HepG2 (cell line): ENCODE data around the gene MYL11. TPM values are rescaled to one million over a fixed set of nuclear protein-coding genes. Genes with fewer than 3 reads are reported as not detected.

ENCODE experiments used
- ATAC-seq: fragments of 200-7000 bp; cut with Tn5 transposase; 3 replicates; pipeline ENCODE4 v1.9.1; 2020; ENCODE audit warnings: mild to moderate bottlenecking, moderate library complexity
- BruUV-seq: library from RNA; stranded (reverse); fragments of 400-500 nt; replicated peaks from 2 replicates; lab custom pipeline; 2021; lab: Mats Ljungman, UMichigan
- CTCF ChIA-PET: fragments of 300-600 bp; formaldehyde crosslinking; extraction: SDS; loops from one replicate; lab custom pipeline; 2021; ENCODE audit warnings: low total read pairs, inconsistent platforms, low intra/inter-chr PET ratio; lab: Yijun Ruan, JAX
- POLR2A ChIA-PET: fragments of 350-600 bp; sonication (Branson Sonifier 250); formaldehyde crosslinking; loops from one replicate; lab custom pipeline; 2020; ENCODE audit warnings: antibody characterized with exemption, inconsistent platforms; lab: Yijun Ruan, JAX
- DNase-seq: peaks from one replicate; pipeline ENCODE4 v3.0.0-alpha.2; 2015; ENCODE audit warnings: low spot score
- FAIRE-seq: peaks from 3 replicates; lab custom pipeline; 2011; peaks lifted over from hg19 to GRCh38; lab: Jason Lieb, UNC
- H2AFZ ChIP-seq: one replicate; pipeline ENCODE4 v1.6.1; 2011; ENCODE audit warnings: low read length, inconsistent platforms
- H3K27ac ChIP-seq: fragments of 300-600 bp; 3 replicates; pipeline ENCODE4 v1.8.0; 2011; ENCODE audit warnings: mixed run types, mild to moderate bottlenecking, mixed read lengths, low read length, inconsistent platforms; ENCODE audit not compliant: insufficient read depth; ENCODE audit errors: extremely low read length
- H3K27me3 ChIP-seq, 2 experiments: fragments of 200-600 bp in 1 of 2; 2 replicates in 1 of 2; 3 replicates in 1 of 2; pipeline versions ENCODE4 v1.6.0 to v1.8.0; 2011; ENCODE audit warnings: low read length in 2 of 2, mild to moderate bottlenecking in 2 of 2, moderate library complexity in 2 of 2, inconsistent platforms in 1 of 2; ENCODE audit not compliant: insufficient read depth in 2 of 2, control insufficient read depth in 1 of 2
- H3K36me3 ChIP-seq, 2 experiments: fragments of 200-600 bp in 1 of 2; replicated peaks in 1 of 2; 2 replicates in 1 of 2; 3 replicates in 1 of 2; pipeline versions ENCODE4 v1.5.1 to v1.8.0; 2011; ENCODE audit warnings: low read length in 2 of 2, inconsistent platforms in 1 of 2; ENCODE audit not compliant: insufficient read depth in 2 of 2, control insufficient read depth in 1 of 2
- H3K4me1 ChIP-seq: 2 replicates; pipeline ENCODE4 v1.5.1; 2012; ENCODE audit warnings: low read length, inconsistent platforms; ENCODE audit not compliant: insufficient read depth
- H3K4me2 ChIP-seq: 2 replicates; pipeline ENCODE4 v1.6.0; 2011; ENCODE audit warnings: low read depth, low read length, inconsistent platforms
- H3K4me3 ChIP-seq, 3 experiments: fragments of 200-600 bp in 1 of 3; sonication (generic), shearing (Covaris generic) in 1 of 3; replicated peaks in 1 of 3; 2 replicates each; pipeline ENCODE4 v1.5.1; 2011 to 2016; ENCODE audit warnings: low read length in 3 of 3, inconsistent platforms in 2 of 3, low read depth in 2 of 3, mild to moderate bottlenecking in 2 of 3, control low read depth in 1 of 3, mixed read lengths in 1 of 3; ENCODE audit not compliant: insufficient read depth in 1 of 3
- H3K79me2 ChIP-seq: one replicate; pipeline ENCODE4 v1.6.1; 2011; ENCODE audit warnings: low read length, inconsistent platforms; ENCODE audit not compliant: insufficient read depth
- H3K9ac ChIP-seq: 2 replicates; pipeline ENCODE4 v1.6.0; 2011; ENCODE audit warnings: mild to moderate bottlenecking, low read depth, low read length, inconsistent platforms; ENCODE audit not compliant: insufficient read depth
- H3K9me3 ChIP-seq: 2 replicates; pipeline ENCODE4 v1.5.1; 2012; ENCODE audit warnings: mild to moderate bottlenecking, low read length
- H4K20me1 ChIP-seq: 2 replicates; pipeline ENCODE4 v1.6.0; 2011; ENCODE audit warnings: inconsistent platforms, mild to moderate bottlenecking, low read length, moderate library complexity; ENCODE audit not compliant: insufficient read depth
- HDAC6 ChIP-seq: fragments of 200-600 bp; sonication (generic); IDR thresholded peaks from 2 replicates; pipeline ENCODE4 v1.7.0; 2017; ENCODE audit warnings: mild to moderate bottlenecking, antibody characterized with exemption, low read length, low read depth
- MED8 ChIP-seq: sonication (generic); formaldehyde crosslinking; IDR thresholded peaks from 2 replicates; pipeline ENCODE4 v1.8.1; 2023; ENCODE audit warnings: mild to moderate bottlenecking, missing genetic modification reagents; ENCODE audit not compliant: insufficient replicate concordance
- MEF2D ChIP-seq: sonication (generic); formaldehyde crosslinking; IDR thresholded peaks from 2 replicates; pipeline ENCODE4 v1.5.1; 2020; ENCODE audit warnings: mild to moderate bottlenecking, missing genetic modification reagents
- NFYC ChIP-seq: IDR thresholded peaks from 2 replicates; pipeline ENCODE4 v1.6.1; 2016; ENCODE audit warnings: missing genetic modification reagents, missing compliant biosample characterization
- RARG ChIP-seq: sonication (generic); formaldehyde crosslinking; IDR thresholded peaks from 2 replicates; pipeline ENCODE4 v1.4.0; 2020; ENCODE audit warnings: low read depth, mild to moderate bottlenecking, missing genetic modification reagents
- ZNF737 ChIP-seq: sonication (generic); formaldehyde crosslinking; IDR thresholded peaks from 2 replicates; pipeline ENCODE4 v1.5.0; 2020; ENCODE audit warnings: missing genetic modification reagents, mild to moderate bottlenecking, borderline replicate concordance
- ZNF776 ChIP-seq: sonication (generic); formaldehyde crosslinking; IDR thresholded peaks from 2 replicates; pipeline ENCODE4 v1.4.0; 2020; ENCODE audit warnings: mild to moderate bottlenecking, missing genetic modification reagents
- ZNF781 ChIP-seq: sonication (generic); formaldehyde crosslinking; IDR thresholded peaks from 2 replicates; pipeline ENCODE4 v1.5.1; 2020; ENCODE audit warnings: borderline replicate concordance, mild to moderate bottlenecking, missing genetic modification reagents; ENCODE audit errors: not compliant biosample characterization
- ZNF792 ChIP-seq: IDR thresholded peaks from 2 replicates; pipeline ENCODE4 v1.6.1; 2016
- ZNF878 ChIP-seq: sonication (generic); formaldehyde crosslinking; IDR thresholded peaks from 2 replicates; pipeline ENCODE4 v1.8.1; 2023; ENCODE audit warnings: mild to moderate bottlenecking, missing genetic modification reagents, moderate library complexity
- ZSCAN30 ChIP-seq: sonication (generic); formaldehyde crosslinking; IDR thresholded peaks from 2 replicates; pipeline ENCODE4 v1.5.0; 2020; ENCODE audit warnings: mild to moderate bottlenecking, missing genetic modification reagents
- WGBS: methylation state at CpG from one replicate; pipeline ENCODE4 v1.1.6; 2017; ENCODE audit warnings: low lambda C conversion rate; 5-methylcytosine and 5-hydroxymethylcytosine counted together
- in situ Hi-C: cut with HindIII; loops from 2 replicates; pipeline ENCODE4 v1.10.0; 2017; ENCODE audit warnings: low pct_unique_long_range_greater_than_20kb; ENCODE audit not compliant: extremely low pct_ligation_motif_present
- intact Hi-C: fragments of 100-400 bp; cut with micrococcal nuclease; formaldehyde crosslinking; loops from one replicate; pipeline ENCODE4 v1.10.0; 2022; ENCODE audit not compliant: unreplicated experiment
- polyA plus RNA-seq, 8 experiments: library from polyadenylated mRNA; depleted of rRNA in 3 of 8; stranded (reverse) in 7 of 8; unstranded in 1 of 8; fragments of >200 nt; fragmentation: Illumina TruSeq in 4 of 8; extraction: Trizol in 4 of 8; gene quantifications; 2 replicates each; pipeline versions ENCODE4 v1.2.1 to v1.2.3, GENCODE V29; 2011 to 2016; ENCODE audit warnings: low read depth in 4 of 8, missing spikeins in 1 of 8, mixed read lengths in 1 of 8; ENCODE audit not compliant: insufficient read depth in 1 of 8
- total RNA-seq, 5 experiments: library from RNA; depleted of rRNA; stranded (reverse); fragments of >200 nt; fragmentation: Illumina TruSeq; extraction: Trizol; gene quantifications; 2 replicates each; pipeline ENCODE4 v1.2.3, GENCODE V29; 2016; ENCODE audit warnings: low read depth in 1 of 5
- TF ChIP-seq, protein P1 (sequence below): sonication (generic); formaldehyde crosslinking; IDR thresholded peaks from 2 replicates; pipeline ENCODE4 v1.4.0; 2020; ENCODE audit warnings: mild to moderate bottlenecking, missing genetic modification reagents, borderline replicate concordance
- TF ChIP-seq, protein P2 (sequence below): sonication (generic); formaldehyde crosslinking; IDR thresholded peaks from 2 replicates; pipeline ENCODE4 v1.5.0; 2020; ENCODE audit warnings: mild to moderate bottlenecking, missing genetic modification reagents

The MYL11 gene
- total and polyA plus RNA-seq, 2 of the 13 experiments (the other 11 are each of a cell fraction or from before 2014, with no cell fraction given), result not detected

GRCh38 chr16:30397056-30397455 lies 22.5 kb downstream of the MYL11 start:
- Histone ChIP-seq H3K9ac (no peak overlapping the region), H3K36me3 (peaks cover 3 to 17% of the 10 kb centered on the region in 2 experiments; a peak in 4 of 5 replicates), H3K4me1 (peaks cover 50% of the 10 kb centered on the region), H3K4me2 (peak overlapping the region; percentile 99), H3K9me3 (no peaks in the 10 kb centered on the region), H3K27ac (no peak overlapping the region), H3K27me3 (no peaks in the 10 kb centered on the region), H3K4me3 (no peak overlapping the region), H2AFZ (no peak overlapping the region), H4K20me1 (no peaks in the 10 kb centered on the region; the same call in 1 of the 2 replicates), H3K79me2 (peaks cover 17% of the 10 kb centered on the region)
- ATAC-seq (no peak), DNase-seq (no peak), FAIRE-seq (no peak)
- intact Hi-C loops (no loop called here), in situ Hi-C loops (no loop called here)
- ChIA-PET POLR2A (interaction anchor here (0.7 to 2.9 kb wide), 2 partner anchors 11 to 95 kb away, joined by 3 to 16 read pairs; partner anchors contain the start of gene ZNF771), CTCF (interaction anchor here (2.6 kb wide), 1 partner anchor 12 kb away, joined by 20 read pairs; no protein-coding TSS in a partner anchor)
- TF ChIP-seq HDAC6, result no peak
- TF ChIP-seq ZNF792 (CRISPR knock-in tag), result no peak
- TF ChIP-seq, protein P1, sequence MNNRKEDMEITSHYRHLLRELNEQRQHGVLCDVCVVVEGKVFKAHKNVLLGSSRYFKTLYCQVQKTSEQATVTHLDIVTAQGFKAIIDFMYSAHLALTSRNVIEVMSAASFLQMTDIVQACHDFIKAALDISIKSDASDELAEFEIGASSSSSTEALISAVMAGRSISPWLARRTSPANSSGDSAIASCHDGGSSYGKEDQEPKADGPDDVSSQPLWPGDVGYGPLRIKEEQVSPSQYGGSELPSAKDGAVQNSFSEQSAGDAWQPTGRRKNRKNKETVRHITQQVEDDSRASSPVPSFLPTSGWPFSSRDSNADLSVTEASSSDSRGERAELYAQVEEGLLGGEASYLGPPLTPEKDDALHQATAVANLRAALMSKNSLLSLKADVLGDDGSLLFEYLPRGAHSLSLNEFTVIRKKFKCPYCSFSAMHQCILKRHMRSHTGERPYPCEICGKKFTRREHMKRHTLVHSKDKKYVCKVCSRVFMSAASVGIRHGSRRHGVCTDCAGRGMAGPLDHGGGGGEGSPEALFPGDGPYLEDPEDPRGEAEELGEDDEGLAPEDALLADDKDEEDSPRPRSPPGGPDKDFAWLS (CRISPR knock-in tag), result no peak
- TF ChIP-seq, protein P2, sequence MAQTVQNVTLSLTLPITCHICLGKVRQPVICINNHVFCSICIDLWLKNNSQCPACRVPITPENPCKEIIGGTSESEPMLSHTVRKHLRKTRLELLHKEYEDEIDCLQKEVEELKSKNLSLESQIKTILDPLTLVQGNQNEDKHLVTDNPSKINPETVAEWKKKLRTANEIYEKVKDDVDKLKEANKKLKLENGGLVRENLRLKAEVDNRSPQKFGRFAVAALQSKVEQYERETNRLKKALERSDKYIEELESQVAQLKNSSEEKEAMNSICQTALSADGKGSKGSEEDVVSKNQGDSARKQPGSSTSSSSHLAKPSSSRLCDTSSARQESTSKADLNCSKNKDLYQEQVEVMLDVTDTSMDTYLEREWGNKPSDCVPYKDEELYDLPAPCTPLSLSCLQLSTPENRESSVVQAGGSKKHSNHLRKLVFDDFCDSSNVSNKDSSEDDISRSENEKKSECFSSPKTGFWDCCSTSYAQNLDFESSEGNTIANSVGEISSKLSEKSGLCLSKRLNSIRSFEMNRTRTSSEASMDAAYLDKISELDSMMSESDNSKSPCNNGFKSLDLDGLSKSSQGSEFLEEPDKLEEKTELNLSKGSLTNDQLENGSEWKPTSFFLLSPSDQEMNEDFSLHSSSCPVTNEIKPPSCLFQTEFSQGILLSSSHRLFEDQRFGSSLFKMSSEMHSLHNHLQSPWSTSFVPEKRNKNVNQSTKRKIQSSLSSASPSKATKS (CRISPR knock-in tag), result no peak
- TF ChIP-seq ZSCAN30 (CRISPR knock-in tag), result no peak
- no peak for TF ChIP-seq RARG (CRISPR knock-in tag)
- TF ChIP-seq MEF2D (CRISPR knock-in tag), result no peak
- TF ChIP-seq ZNF737 (CRISPR knock-in tag), result no peak
- TF ChIP-seq MED8, result no peak
- no peak for TF ChIP-seq ZNF781 (CRISPR knock-in tag)
- no peak for TF ChIP-seq ZNF878 (CRISPR knock-in tag)
- TF ChIP-seq ZNF776 (CRISPR knock-in tag), result no peak
- no peak for TF ChIP-seq NFYC
- 97% methylated on average over 4 of the region's 4 CpGs for WGBS
- no TSS peak for BruUV-seq
